ENCODE results near the gene ENTPD2.

DNA sequence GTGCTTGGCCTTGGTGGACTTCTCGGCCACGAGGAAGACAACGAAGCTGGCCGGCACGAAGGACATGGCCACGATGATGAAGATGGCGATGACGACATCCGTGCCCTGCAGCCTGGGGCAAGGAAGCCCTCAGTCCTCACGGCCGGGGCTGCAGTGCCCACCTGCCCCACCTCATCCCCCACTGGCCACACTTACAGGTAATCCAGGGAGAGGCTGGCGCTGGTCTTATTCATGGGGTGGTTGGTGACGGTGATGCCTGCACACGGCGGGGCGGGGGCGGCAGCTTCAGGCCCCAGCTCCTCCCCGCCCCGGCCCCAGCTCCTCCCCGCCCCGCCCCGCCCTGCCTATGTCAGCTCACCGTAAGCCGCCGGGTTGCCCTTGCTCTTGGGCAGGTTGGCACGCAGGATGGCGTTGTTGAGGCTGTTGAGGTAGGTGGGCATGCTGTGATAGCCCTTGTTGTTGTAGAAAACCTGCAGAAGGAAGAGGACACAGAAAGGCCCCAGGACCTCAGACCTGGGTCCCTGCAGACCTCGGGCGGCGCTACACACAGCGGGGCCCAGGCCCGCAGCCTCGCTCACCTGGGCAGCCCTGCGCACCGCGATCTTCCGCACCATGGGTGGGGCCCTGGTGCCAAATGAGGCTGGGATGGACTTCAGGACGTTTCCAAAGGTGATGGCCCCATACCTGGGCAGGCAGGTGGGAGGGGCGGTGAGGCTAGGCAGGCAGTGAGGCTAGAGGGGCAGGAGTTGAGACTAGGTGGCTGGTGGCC is 41.8 kb downstream of the ENTPD2 start:
- TF ChIP-seq, protein P1, sequence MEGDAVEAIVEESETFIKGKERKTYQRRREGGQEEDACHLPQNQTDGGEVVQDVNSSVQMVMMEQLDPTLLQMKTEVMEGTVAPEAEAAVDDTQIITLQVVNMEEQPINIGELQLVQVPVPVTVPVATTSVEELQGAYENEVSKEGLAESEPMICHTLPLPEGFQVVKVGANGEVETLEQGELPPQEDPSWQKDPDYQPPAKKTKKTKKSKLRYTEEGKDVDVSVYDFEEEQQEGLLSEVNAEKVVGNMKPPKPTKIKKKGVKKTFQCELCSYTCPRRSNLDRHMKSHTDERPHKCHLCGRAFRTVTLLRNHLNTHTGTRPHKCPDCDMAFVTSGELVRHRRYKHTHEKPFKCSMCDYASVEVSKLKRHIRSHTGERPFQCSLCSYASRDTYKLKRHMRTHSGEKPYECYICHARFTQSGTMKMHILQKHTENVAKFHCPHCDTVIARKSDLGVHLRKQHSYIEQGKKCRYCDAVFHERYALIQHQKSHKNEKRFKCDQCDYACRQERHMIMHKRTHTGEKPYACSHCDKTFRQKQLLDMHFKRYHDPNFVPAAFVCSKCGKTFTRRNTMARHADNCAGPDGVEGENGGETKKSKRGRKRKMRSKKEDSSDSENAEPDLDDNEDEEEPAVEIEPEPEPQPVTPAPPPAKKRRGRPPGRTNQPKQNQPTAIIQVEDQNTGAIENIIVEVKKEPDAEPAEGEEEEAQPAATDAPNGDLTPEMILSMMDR (conservative IDR thresholded peaks at IDR 0.05 in 1 of 2, IDR thresholded peaks at IDR 0.05 in 1 of 2; ENCODE audit: low read depth in 1 of 2, low read length in 2 of 2) = no peak
- no peak for TF ChIP-seq EZH2 (IDR thresholded peaks at IDR 0.05; ENCODE audit: low read length, missing control alignments)

All from fibroblast of lung (primary cell).